HG03139 (cell line): ENCODE data around the gene DHX36.
A peak's percentile ranks its signal among the peaks of the same experiment; 100 is the strongest.

Source experiments
- ATAC-seq: cut with Tn5 transposase; IDR thresholded peaks from one replicate; pipeline ENCODE4 v1.9.1; 2021; ENCODE audit not compliant: unreplicated experiment

DHX36 gene

GRCh38 chr3:154285221-154285620 lies 39.1 kb downstream of the DHX36 start:
- ATAC-seq: no peak

- ATAC-seq: no peak
Observed at GRCh38 chr3:154280161-154280560, 44.1 kb downstream of the DHX36 start.

GRCh38 chr3:154275965-154276364 lies 48.3 kb downstream of the DHX36 start:
- ATAC-seq: no peak

GRCh38 chr3:154275292-154275691 lies 49.0 kb downstream of the DHX36 start:
- ATAC-seq: no peak

GRCh38 chr3:154274348-154274747 lies 49.9 kb downstream of the DHX36 start:
- no peak for ATAC-seq

GRCh38 chr3:154273381-154273780 lies 50.9 kb downstream of the DHX36 start:
- ATAC-seq: no peak

- ATAC-seq: no peak
Observed at GRCh38 chr3:154254527-154254926, 69.8 kb downstream of the DHX36 start.

GRCh38 chr3:154252759-154253638 lies 71.3 kb downstream of the DHX36 start:
- ATAC-seq: peak; percentile 92

GRCh38 chr3:154251610-154252009 lies 72.7 kb downstream of the DHX36 start:
- ATAC-seq: no peak

- ATAC-seq: no peak
Observed at GRCh38 chr3:154250291-154250690, 74.0 kb downstream of the DHX36 start.

- ATAC-seq: no peak
Observed at GRCh38 chr3:154247806-154248415, 76.4 kb downstream of the DHX36 start.

- no peak for ATAC-seq
Observed at GRCh38 chr3:154244644-154245043, 79.6 kb downstream of the DHX36 start.

- ATAC-seq: no peak
Observed at GRCh38 chr3:154243353-154243752, 80.9 kb downstream of the DHX36 start.

GRCh38 chr3:154242766-154243165 lies 81.5 kb downstream of the DHX36 start:
- ATAC-seq: no peak

GRCh38 chr3:154241496-154241895 lies 82.8 kb downstream of the DHX36 start:
- ATAC-seq: no peak

- no peak for ATAC-seq
Observed at GRCh38 chr3:154240235-154240634, 84.1 kb downstream of the DHX36 start.

GRCh38 chr3:154236331-154236730 lies 88.0 kb downstream of the DHX36 start:
- no peak for ATAC-seq

GRCh38 chr3:154235330-154235729 lies 89.0 kb downstream of the DHX36 start:
- no peak for ATAC-seq

GRCh38 chr3:154229217-154229590 lies 95.1 kb downstream of the DHX36 start:
- no peak for ATAC-seq

GRCh38 chr3:154228561-154229216 lies 95.6 kb downstream of the DHX36 start:
- ATAC-seq: no peak

- ATAC-seq: no peak
Observed at GRCh38 chr3:154227531-154227930, 96.8 kb downstream of the DHX36 start.

- no peak for ATAC-seq
Observed at GRCh38 chr3:154225536-154225935, 98.8 kb downstream of the DHX36 start.
